HepG2 (cell line): ENCODE results near the gene SH3PXD2A. TPM values are rescaled to one million over a fixed set of nuclear protein-coding genes. Genes with fewer than 3 reads are reported as not detected.

Source experiments
- GZF1 ChIP-seq: sonication (generic); formaldehyde crosslinking; IDR thresholded peaks from 2 replicates; pipeline ENCODE4 v1.5.1; 2020; ENCODE audit warnings: mild to moderate bottlenecking, missing genetic modification reagents
- KLF6 ChIP-seq: IDR thresholded peaks from 2 replicates; pipeline ENCODE4 v1.8.0; 2016; ENCODE audit warnings: missing biosample characterization, missing genetic modification reagents
- MLLT10 ChIP-seq: sonication (generic); formaldehyde crosslinking; IDR thresholded peaks from 2 replicates; pipeline ENCODE4 v1.4.0; 2020; ENCODE audit warnings: missing genetic modification reagents
- PAXIP1 ChIP-seq: sonication (generic); formaldehyde crosslinking; conservative IDR thresholded peaks from 2 replicates; pipeline ENCODE4 v1.4.0; 2020; ENCODE audit warnings: mild to moderate bottlenecking, missing genetic modification reagents, moderate library complexity
- POLR2AphosphoS5 ChIP-seq: IDR thresholded peaks from 2 replicates; pipeline ENCODE4 v1.6.1; 2012; ENCODE audit warnings: low read depth, low read length
- RFX5 ChIP-seq: IDR thresholded peaks from 2 replicates; pipeline ENCODE4 v1.6.1; 2011; ENCODE audit warnings: low read depth, low read length, improper control_type of control experiment
- SMAD3 ChIP-seq: sonication (generic); formaldehyde crosslinking; IDR thresholded peaks from 2 replicates; pipeline ENCODE4 v1.4.0; 2020; ENCODE audit warnings: missing genetic modification reagents
- STAT6 ChIP-seq: sonication (generic); formaldehyde crosslinking; IDR thresholded peaks from 2 replicates; pipeline ENCODE4 v1.4.0; 2020; ENCODE audit warnings: missing genetic modification reagents, mild to moderate bottlenecking, borderline replicate concordance
- ZBTB49 ChIP-seq: sonication (generic); formaldehyde crosslinking; IDR thresholded peaks from 2 replicates; pipeline ENCODE4 v1.4.0; 2020; ENCODE audit warnings: missing genetic modification reagents, borderline replicate concordance
- ZNF343 ChIP-seq: sonication (generic); formaldehyde crosslinking; IDR thresholded peaks from 2 replicates; pipeline ENCODE4 v1.4.0; 2020; ENCODE audit warnings: mild to moderate bottlenecking, missing genetic modification reagents
- ZNF367 ChIP-seq: sonication (generic); formaldehyde crosslinking; IDR thresholded peaks from 2 replicates; pipeline ENCODE4 v1.4.0; 2020; ENCODE audit warnings: missing genetic modification reagents, borderline replicate concordance
- ZNF512 ChIP-seq: sonication (generic); formaldehyde crosslinking; IDR thresholded peaks from 2 replicates; pipeline ENCODE4 v1.4.0; 2020; ENCODE audit warnings: mild to moderate bottlenecking, missing genetic modification reagents
- ZNF580 ChIP-seq: IDR thresholded peaks from 2 replicates; pipeline ENCODE4 v1.6.1; 2016; ENCODE audit warnings: low read depth, borderline replicate concordance
- ZNF598 ChIP-seq: sonication (generic); formaldehyde crosslinking; IDR thresholded peaks from 2 replicates; pipeline ENCODE4 v1.5.1; 2020; ENCODE audit warnings: mild to moderate bottlenecking, missing genetic modification reagents, borderline replicate concordance
- polyA plus RNA-seq, 8 experiments: library from polyadenylated mRNA; depleted of rRNA in 3 of 8; stranded (reverse) in 7 of 8; unstranded in 1 of 8; fragments of >200 nt; fragmentation: Illumina TruSeq in 4 of 8; extraction: Trizol in 4 of 8; gene quantifications; 2 replicates each; pipeline versions ENCODE4 v1.2.1 to v1.2.3, GENCODE V29; 2011 to 2016; ENCODE audit warnings: low read depth in 4 of 8, missing spikeins in 1 of 8, mixed read lengths in 1 of 8; ENCODE audit not compliant: insufficient read depth in 1 of 8
- total RNA-seq, 5 experiments: library from RNA; depleted of rRNA; stranded (reverse); fragments of >200 nt; fragmentation: Illumina TruSeq; extraction: Trizol; gene quantifications; 2 replicates each; pipeline ENCODE4 v1.2.3, GENCODE V29; 2016; ENCODE audit warnings: low read depth in 1 of 5

The SH3PXD2A gene
- total and polyA plus RNA-seq, 2 of the 13 experiments (the other 11 are each of a cell fraction or from before 2014, with no cell fraction given), result 11.1 to 11.3 TPM

- TF ChIP-seq KLF6 (CRISPR knock-in tag), result peak; percentile 46; the same call in 1 of the 2 replicates
- TF ChIP-seq POLR2AphosphoS5, result no peak
- 0 out of 2 replicates have a peak, but pooled peaks have one; percentile 55 for TF ChIP-seq SMAD3 (CRISPR knock-in tag)
- no peak for TF ChIP-seq MLLT10 (CRISPR knock-in tag)
- no peak for TF ChIP-seq ZNF580 (CRISPR knock-in tag)
- TF ChIP-seq ZBTB49 (CRISPR knock-in tag), result no peak
- no peak for TF ChIP-seq ZNF343 (CRISPR knock-in tag)
- 0 out of 2 replicates have a peak, but pooled peaks have one; percentile 24 for TF ChIP-seq GZF1
- TF ChIP-seq RFX5, result peak; percentile 70; the same call in 1 of the 2 replicates
- TF ChIP-seq ZNF367 (CRISPR knock-in tag), result 0 out of 2 replicates have a peak, but pooled peaks have one; percentile 51
- TF ChIP-seq ZNF598 (CRISPR knock-in tag), result 0 out of 2 replicates have a peak, but pooled peaks have one; percentile 33
- peak; percentile 69; the same call in 1 of the 2 replicates for TF ChIP-seq PAXIP1
- no peak for TF ChIP-seq STAT6 (CRISPR knock-in tag)
- TF ChIP-seq ZNF512 (CRISPR knock-in tag), result no peak
Measured at GRCh38 chr10:103660364-103661197, 194.8 kb downstream of the SH3PXD2A start (continued).
